T-helper 22 cell (primary cell): ENCODE data around the gene CARMIL1.
"Not testable (repeated sequence)": the region's sequence is repeated elsewhere in the genome, so short reads cannot be mapped to it uniquely, and the experiment has no call there.

Experiments
- DNase-seq: peaks from one replicate; pipeline ENCODE4 v3.0.0-alpha.2; 2020; ENCODE audit warnings: low read depth

Gene CARMIL1

GRCh38 chr6:25411316-25411950, 132.3 kb downstream of the CARMIL1 start:
- no peak for DNase-seq

- no peak for DNase-seq
Measured at GRCh38 chr6:25413207-25413905, 134.2 kb downstream of the CARMIL1 start.

- no peak for DNase-seq
Measured at GRCh38 chr6:25414168-25414567, 135.0 kb downstream of the CARMIL1 start.

GRCh38 chr6:25414755-25415154, 135.6 kb downstream of the CARMIL1 start:
- no peak for DNase-seq

GRCh38 chr6:25415274-25415673, 136.1 kb downstream of the CARMIL1 start:
- no peak for DNase-seq

- DNase-seq: no peak
Measured at GRCh38 chr6:25415701-25416100, 136.5 kb downstream of the CARMIL1 start.

GRCh38 chr6:25417046-25417605, 138.0 kb downstream of the CARMIL1 start:
- no peak for DNase-seq

- no peak for DNase-seq
Measured at GRCh38 chr6:25418454-25419052, 139.4 kb downstream of the CARMIL1 start.

GRCh38 chr6:25419879-25420278, 140.7 kb downstream of the CARMIL1 start:
- no peak for DNase-seq

GRCh38 chr6:25423358-25423757, 144.2 kb downstream of the CARMIL1 start:
- DNase-seq: no peak

GRCh38 chr6:25424303-25424702, 145.1 kb downstream of the CARMIL1 start:
- DNase-seq: no peak

- no peak for DNase-seq
Measured at GRCh38 chr6:25427549-25427948, 148.4 kb downstream of the CARMIL1 start.

GRCh38 chr6:25428758-25429317, 149.7 kb downstream of the CARMIL1 start:
- DNase-seq: no peak

- DNase-seq: no peak
Measured at GRCh38 chr6:25431306-25431974, 152.3 kb downstream of the CARMIL1 start.

- no peak for DNase-seq
Measured at GRCh38 chr6:25431975-25432307, 152.8 kb downstream of the CARMIL1 start.

GRCh38 chr6:25434921-25435320, 155.7 kb downstream of the CARMIL1 start:
- no peak for DNase-seq

GRCh38 chr6:25435416-25435985, 156.3 kb downstream of the CARMIL1 start:
- no peak for DNase-seq

GRCh38 chr6:25436760-25437159, 157.6 kb downstream of the CARMIL1 start:
- no peak for DNase-seq

GRCh38 chr6:25439368-25439767, 160.2 kb downstream of the CARMIL1 start:
- no peak for DNase-seq

GRCh38 chr6:25441663-25442270, 162.6 kb downstream of the CARMIL1 start:
- DNase-seq: no peak

GRCh38 chr6:25442898-25443297, 163.7 kb downstream of the CARMIL1 start:
- DNase-seq: no peak

GRCh38 chr6:25444521-25444920, 165.3 kb downstream of the CARMIL1 start:
- not testable (repeated sequence) for DNase-seq
